Endodermal cell (in vitro differentiated cells): ENCODE measurements around the gene TP73. TPM values are rescaled to one million over a fixed set of nuclear protein-coding genes. Genes with fewer than 3 reads are reported as not detected.

Experiments used
- DNase-seq: peaks from one replicate; pipeline ENCODE4 v3.0.0-alpha.2; 2017
- H3K27ac ChIP-seq: 2 replicates; pipeline ENCODE4 v1.5.1; 2013; ENCODE audit warnings: mild to moderate bottlenecking, low read depth, low read length, moderate library complexity
- H3K27me3 ChIP-seq: 2 replicates; pipeline ENCODE4 v1.6.1; 2013; ENCODE audit warnings: mild to moderate bottlenecking, low read length, moderate library complexity; ENCODE audit not compliant: insufficient read depth, control insufficient read depth, poor library complexity, severe bottlenecking
- H3K36me3 ChIP-seq: 2 replicates; pipeline ENCODE4 v1.7.0; 2013; ENCODE audit warnings: mild to moderate bottlenecking, low read length, moderate library complexity; ENCODE audit not compliant: control insufficient read depth, insufficient read depth
- H3K4me1 ChIP-seq: one replicate; pipeline ENCODE4 v1.7.0; 2013; ENCODE audit warnings: low read length; ENCODE audit not compliant: control insufficient read depth, insufficient read depth
- H3K4me3 ChIP-seq: 2 replicates; pipeline ENCODE4 v1.5.1; 2013; ENCODE audit warnings: mild to moderate bottlenecking, low read length, moderate library complexity
- H3K9ac ChIP-seq: 2 replicates; pipeline ENCODE4 v1.6.1; 2013; ENCODE audit warnings: mild to moderate bottlenecking, low read length, moderate library complexity; ENCODE audit not compliant: poor library complexity, severe bottlenecking; ENCODE audit errors: extremely low read depth
- H3K9me3 ChIP-seq: 2 replicates; pipeline ENCODE4 v1.6.1; 2013; ENCODE audit warnings: mild to moderate bottlenecking, low read length, moderate library complexity; ENCODE audit not compliant: control insufficient read depth
- H3K27ac Mint-ChIP-seq: 2 replicates; pipeline ENCODE4 v1.8.0; 2020; ENCODE audit warnings: mixed read lengths
- H3K27me3 Mint-ChIP-seq: 2 replicates; pipeline ENCODE4 v1.8.0; 2021; ENCODE audit warnings: mild to moderate bottlenecking, mixed read lengths; ENCODE audit not compliant: insufficient read depth
- H3K36me3 Mint-ChIP-seq: 2 replicates; pipeline ENCODE4 v1.8.0; 2020; ENCODE audit warnings: low read depth, mixed read lengths
- H3K4me1 Mint-ChIP-seq: 2 replicates; pipeline ENCODE4 v1.8.0; 2020; ENCODE audit warnings: mixed read lengths
- H3K4me3 Mint-ChIP-seq: 2 replicates; pipeline ENCODE4 v1.8.0; 2020; ENCODE audit warnings: mild to moderate bottlenecking, moderate library complexity, mixed read lengths
- H3K9me3 Mint-ChIP-seq: 2 replicates; pipeline ENCODE4 v1.8.0; 2020; ENCODE audit warnings: mild to moderate bottlenecking, mixed read lengths
- WGBS, 2 experiments: methylation state at CpG; one replicate each; pipeline versions ENCODE4 v1.1.5 to v1.1.7; 2013; ENCODE audit warnings: missing lambda C conversion rate in 2 of 2, mixed read lengths in 1 of 2; ENCODE audit not compliant: insufficient coverage in 1 of 2, insufficient read length in 1 of 2; 5-methylcytosine and 5-hydroxymethylcytosine counted together
- total RNA-seq, 2 donors: library from RNA; stranded (reverse); fragmentation: NEBNext Ultra II Directional in 1 of 2; extraction: Animal tissue kit (Norgen Biotek cat#: 25700) in 1 of 2; gene quantifications; 2 replicates in 1 of 2; 3 replicates in 1 of 2; pipeline ENCODE4 v1.2.1, GENCODE V29; 2021
- TF ChIP-seq, protein P1 (sequence below): fragments of 200-600 bp; sonication (generic); conservative IDR thresholded peaks from 2 replicates; pipeline ENCODE4 v1.5.0; 2021; ENCODE audit warnings: antibody characterized with exemption, mild to moderate bottlenecking

Gene TP73
- total RNA-seq, 2 donors from 2014 or later, result 3.4 to 3.5 TPM

DNA sequence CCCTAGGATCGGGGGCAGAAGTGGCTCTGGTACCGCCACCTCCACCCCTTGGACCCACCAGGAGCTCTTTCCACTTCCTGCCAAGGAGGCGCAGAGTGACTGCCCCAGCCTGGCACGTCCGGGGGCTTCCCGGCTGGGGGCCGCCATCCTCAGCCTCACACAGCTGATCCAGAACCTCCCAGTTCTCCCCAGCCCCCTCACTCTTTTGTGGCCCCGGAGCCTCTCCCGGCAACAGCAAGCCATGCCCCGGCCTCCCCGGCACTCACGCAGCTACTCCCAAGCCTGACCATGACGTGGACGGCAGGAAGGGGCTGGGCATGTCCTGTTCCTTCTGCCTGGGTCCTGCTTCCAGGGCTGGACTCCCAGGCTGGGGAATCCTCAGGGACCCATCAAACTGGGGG lies 17.1 kb downstream of the TP73 start:
- Mint-ChIP-seq H3K36me3 (no peaks in the 10 kb centered on the region), H3K4me3 (no peak overlapping the region), H3K4me1 (no peaks in the 10 kb centered on the region), H3K9me3 (no peaks in the 10 kb centered on the region), H3K27me3 (peaks cover 14% of the 10 kb centered on the region), H3K27ac (no peak overlapping the region)
- no peaks in the 10 kb centered on the region for H3K36me3 ChIP-seq
- TF ChIP-seq, protein P1, sequence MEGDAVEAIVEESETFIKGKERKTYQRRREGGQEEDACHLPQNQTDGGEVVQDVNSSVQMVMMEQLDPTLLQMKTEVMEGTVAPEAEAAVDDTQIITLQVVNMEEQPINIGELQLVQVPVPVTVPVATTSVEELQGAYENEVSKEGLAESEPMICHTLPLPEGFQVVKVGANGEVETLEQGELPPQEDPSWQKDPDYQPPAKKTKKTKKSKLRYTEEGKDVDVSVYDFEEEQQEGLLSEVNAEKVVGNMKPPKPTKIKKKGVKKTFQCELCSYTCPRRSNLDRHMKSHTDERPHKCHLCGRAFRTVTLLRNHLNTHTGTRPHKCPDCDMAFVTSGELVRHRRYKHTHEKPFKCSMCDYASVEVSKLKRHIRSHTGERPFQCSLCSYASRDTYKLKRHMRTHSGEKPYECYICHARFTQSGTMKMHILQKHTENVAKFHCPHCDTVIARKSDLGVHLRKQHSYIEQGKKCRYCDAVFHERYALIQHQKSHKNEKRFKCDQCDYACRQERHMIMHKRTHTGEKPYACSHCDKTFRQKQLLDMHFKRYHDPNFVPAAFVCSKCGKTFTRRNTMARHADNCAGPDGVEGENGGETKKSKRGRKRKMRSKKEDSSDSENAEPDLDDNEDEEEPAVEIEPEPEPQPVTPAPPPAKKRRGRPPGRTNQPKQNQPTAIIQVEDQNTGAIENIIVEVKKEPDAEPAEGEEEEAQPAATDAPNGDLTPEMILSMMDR, result no peak
- 84 to 89% methylated on average over 5 to 14 of the region's 14 CpGs for WGBS, 2 experiments
- DNase-seq, result peak; percentile 45
- peaks cover 5% of the 10 kb centered on the region for H3K27me3 ChIP-seq
- H3K9me3 ChIP-seq, result no peaks in the 10 kb centered on the region
- H3K27ac ChIP-seq, result no peak overlapping the region
- peaks cover under 1% of the 10 kb centered on the region for H3K4me1 ChIP-seq
- no peak overlapping the region for H3K9ac ChIP-seq
- no peak overlapping the region for H3K4me3 ChIP-seq

DNA sequence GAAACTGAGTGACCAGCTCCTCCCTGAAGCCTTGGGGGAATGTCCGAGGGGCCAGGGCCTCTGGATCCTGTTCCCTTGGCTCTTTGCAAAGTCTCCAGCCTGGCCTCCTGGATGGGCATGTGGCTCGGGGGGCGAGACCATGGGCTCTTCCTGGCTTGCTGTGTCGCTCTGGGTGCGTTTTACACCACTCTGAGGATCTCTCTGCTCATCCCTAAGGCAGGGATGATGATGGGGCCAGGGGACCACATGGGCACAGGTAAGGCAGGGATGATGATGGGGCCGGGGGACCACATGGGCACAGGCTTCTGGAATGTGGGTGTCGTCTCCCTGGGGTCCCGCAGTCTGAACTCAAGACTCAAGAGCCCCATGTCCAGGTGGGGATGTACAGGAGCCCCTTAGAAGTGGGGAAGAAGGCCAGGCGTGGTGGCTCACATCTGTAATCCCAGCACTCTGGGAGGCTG lies 17.7 kb downstream of the TP73 start:
- Mint-ChIP-seq H3K36me3 (no peaks in the 10 kb centered on the region), H3K4me3 (no peak overlapping the region), H3K9me3 (no peaks in the 10 kb centered on the region), H3K4me1 (no peaks in the 10 kb centered on the region), H3K27ac (no peak overlapping the region), H3K27me3 (peaks cover 14% of the 10 kb centered on the region)
- Histone ChIP-seq H3K9ac (no peak overlapping the region), H3K4me3 (no peak overlapping the region), H3K9me3 (no peaks in the 10 kb centered on the region), H3K36me3 (no peaks in the 10 kb centered on the region), H3K27ac (no peak overlapping the region), H3K4me1 (peaks cover 3% of the 10 kb centered on the region), H3K27me3 (peaks cover 5% of the 10 kb centered on the region)
- WGBS, 2 experiments, result 85 to 100% methylated on average over 3 to 9 of the region's 9 CpGs
- TF ChIP-seq, protein P1, result no peak
- no peak for DNase-seq

DNA sequence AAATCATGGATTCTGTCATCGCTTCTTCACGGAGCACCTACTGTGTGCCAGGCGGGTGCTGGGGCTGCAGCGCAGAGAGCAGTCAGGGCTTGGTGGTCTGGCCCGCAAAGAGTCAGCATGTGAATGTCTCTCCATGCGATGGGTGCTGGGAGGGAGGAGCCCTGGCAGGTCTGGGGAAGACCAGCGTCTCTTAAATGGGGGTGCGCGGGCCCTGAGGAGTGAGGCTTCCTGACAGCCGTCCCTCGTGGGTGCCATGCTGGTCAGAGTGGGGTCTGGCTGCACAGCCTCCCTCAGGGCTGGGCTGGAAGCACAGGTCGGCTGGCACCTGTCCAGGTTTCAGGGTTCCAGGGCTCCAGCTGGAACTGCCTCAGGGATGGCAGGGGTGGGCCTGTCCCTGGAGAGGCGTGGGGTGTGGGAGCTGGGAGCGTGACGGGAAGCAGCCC lies 18.5 kb downstream of the TP73 start:
- TF ChIP-seq, protein P1, result no peak
- peaks cover 3% of the 10 kb centered on the region for H3K4me1 ChIP-seq
- no peaks in the 10 kb centered on the region for H3K9me3 ChIP-seq
- Mint-ChIP-seq H3K4me3 (no peak overlapping the region), H3K4me1 (no peaks in the 10 kb centered on the region), H3K36me3 (no peaks in the 10 kb centered on the region), H3K9me3 (no peaks in the 10 kb centered on the region), H3K27ac (no peak overlapping the region), H3K27me3 (peaks cover 14% of the 10 kb centered on the region)
- peak; percentile 44 for DNase-seq
- no peaks in the 10 kb centered on the region for H3K36me3 ChIP-seq
- peaks cover 5% of the 10 kb centered on the region for H3K27me3 ChIP-seq
- no peak overlapping the region for H3K4me3 ChIP-seq
- no peak overlapping the region for H3K27ac ChIP-seq
- WGBS, 2 experiments, result 94 to 96% methylated on average over 9 to 15 of the region's 15 CpGs
- H3K9ac ChIP-seq, result no peak overlapping the region
